ENCODE results near the gene XPNPEP1.

DNA sequence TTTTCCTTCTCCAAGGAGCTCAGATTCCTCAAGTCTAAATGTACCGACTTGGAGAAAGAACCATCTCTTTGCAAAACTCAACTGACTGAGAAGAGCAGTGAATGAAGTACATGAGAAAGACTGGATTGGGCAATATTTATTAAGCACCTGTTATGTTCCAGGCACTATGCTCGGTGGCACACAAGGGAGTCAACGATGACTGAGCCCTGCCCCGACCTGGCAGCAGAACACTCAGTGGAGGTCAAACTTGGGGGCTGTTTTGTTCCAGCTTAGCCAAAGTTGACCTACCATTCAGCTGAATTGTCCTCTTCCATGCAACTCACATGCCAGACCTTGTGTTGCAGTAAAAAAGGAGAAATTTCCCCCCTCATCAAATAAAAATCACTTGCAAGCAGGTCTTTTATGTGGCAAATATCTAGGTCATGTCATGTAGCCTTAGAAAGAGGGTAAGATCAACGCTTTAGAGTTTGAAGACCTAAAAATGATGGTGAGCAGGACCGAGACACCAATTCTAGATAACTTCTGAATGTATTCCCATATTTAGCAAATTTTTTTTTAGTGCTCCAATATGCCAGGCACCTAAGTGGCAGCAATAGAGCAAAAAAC is 14.3 kb upstream of the XPNPEP1 start:
- TF ChIP-seq, protein P1, sequence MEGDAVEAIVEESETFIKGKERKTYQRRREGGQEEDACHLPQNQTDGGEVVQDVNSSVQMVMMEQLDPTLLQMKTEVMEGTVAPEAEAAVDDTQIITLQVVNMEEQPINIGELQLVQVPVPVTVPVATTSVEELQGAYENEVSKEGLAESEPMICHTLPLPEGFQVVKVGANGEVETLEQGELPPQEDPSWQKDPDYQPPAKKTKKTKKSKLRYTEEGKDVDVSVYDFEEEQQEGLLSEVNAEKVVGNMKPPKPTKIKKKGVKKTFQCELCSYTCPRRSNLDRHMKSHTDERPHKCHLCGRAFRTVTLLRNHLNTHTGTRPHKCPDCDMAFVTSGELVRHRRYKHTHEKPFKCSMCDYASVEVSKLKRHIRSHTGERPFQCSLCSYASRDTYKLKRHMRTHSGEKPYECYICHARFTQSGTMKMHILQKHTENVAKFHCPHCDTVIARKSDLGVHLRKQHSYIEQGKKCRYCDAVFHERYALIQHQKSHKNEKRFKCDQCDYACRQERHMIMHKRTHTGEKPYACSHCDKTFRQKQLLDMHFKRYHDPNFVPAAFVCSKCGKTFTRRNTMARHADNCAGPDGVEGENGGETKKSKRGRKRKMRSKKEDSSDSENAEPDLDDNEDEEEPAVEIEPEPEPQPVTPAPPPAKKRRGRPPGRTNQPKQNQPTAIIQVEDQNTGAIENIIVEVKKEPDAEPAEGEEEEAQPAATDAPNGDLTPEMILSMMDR (IDR thresholded peaks at IDR 0.05; ENCODE audit: insufficient read depth, low read length, poor library complexity, severe bottlenecking), result no peak
- TF ChIP-seq EZH2phosphoT487 (conservative IDR thresholded peaks at IDR 0.05; ENCODE audit: low read length), result no peak

All from SU-DHL-6 (cell line).